AG09319 (cell line): ENCODE measurements around the gene AK9.

Experiments
- DNase-seq: peaks from one replicate; pipeline ENCODE4 v3.0.0-alpha.2; 2010; ENCODE audit warnings: low read depth; ENCODE audit errors: extremely low read depth
- CTCF ChIP-seq: IDR thresholded peaks from 2 replicates; pipeline ENCODE4 v1.5.1; 2011; ENCODE audit warnings: low read depth, mild to moderate bottlenecking, inconsistent platforms, low read length, moderate library complexity

AK9 gene

GRCh38 chr6:109475625-109476024, 215.4 kb downstream of the AK9 start:
- no peak for DNase-seq
- TF ChIP-seq CTCF = no peak

GRCh38 chr6:109474995-109475394, 216.0 kb downstream of the AK9 start:
- DNase-seq = no peak

GRCh38 chr6:109473120-109473519, 217.9 kb downstream of the AK9 start:
- TF ChIP-seq CTCF = no peak
- no peak for DNase-seq

More at GRCh38 chr6:109474995-109475394, 216.0 kb downstream of the AK9 start:
- TF ChIP-seq CTCF = no peak

GRCh38 chr6:109472132-109472995, 218.6 kb downstream of the AK9 start:
- no peak for DNase-seq

GRCh38 chr6:109471105-109471810, 219.7 kb downstream of the AK9 start:
- no peak for DNase-seq
- TF ChIP-seq CTCF = no peak

More at GRCh38 chr6:109472132-109472995, 218.6 kb downstream of the AK9 start:
- no peak for TF ChIP-seq CTCF

- no peak for DNase-seq
- TF ChIP-seq CTCF = no peak
Measured at GRCh38 chr6:109469591-109470189, 221.3 kb downstream of the AK9 start.

GRCh38 chr6:109467696-109468095, 223.3 kb downstream of the AK9 start:
- DNase-seq = no peak
- no peak for TF ChIP-seq CTCF
